ENCODE results near the gene SIGLEC7.

SIGLEC7 gene

DNA sequence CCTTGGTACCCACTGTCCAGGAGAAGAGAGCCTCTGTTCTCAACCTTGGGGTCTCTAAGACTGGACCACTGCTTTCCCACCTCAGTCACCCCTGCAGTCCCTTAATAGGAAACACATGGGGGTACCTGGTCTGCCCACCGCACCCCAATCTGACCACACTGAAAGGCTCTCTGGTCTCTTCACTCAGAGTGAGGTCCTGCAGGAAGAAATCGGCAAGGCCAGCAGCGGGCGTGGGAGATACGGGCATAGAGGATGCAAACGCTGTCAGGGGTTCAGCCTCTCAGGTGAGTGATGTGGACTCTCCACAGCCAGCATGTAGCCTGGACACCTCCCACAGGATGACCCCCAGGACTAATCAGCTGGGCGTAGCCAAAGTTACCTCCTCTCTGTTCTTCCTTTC is 13.9 kb upstream of the SIGLEC7 start:
- Histone ChIP-seq H3K4me1 (ENCODE audit: control insufficient read depth, insufficient read depth, low read depth, low read length) (no peaks in the 10 kb centered on the region), H3K4me2 (ENCODE audit: low read length, poor library complexity, severe bottlenecking) (no peak overlapping the region), H3K4ac (ENCODE audit: low read depth in 1 of 2, low read length in 2 of 2) (peak overlapping the region; percentile 10 to 19), H2BK5ac (ENCODE audit: low read depth, low read length, poor library complexity, severe bottlenecking) (no peak overlapping the region), H2BK15ac (ENCODE audit: low read depth, poor library complexity, severe bottlenecking) (no peak overlapping the region), H3K27me3 (ENCODE audit: control insufficient read depth in 1 of 2, insufficient read depth in 1 of 2, low read length in 2 of 2) (peaks cover 0 to 12% of the 10 kb centered on the region in 2 experiments), H2AK5ac (ENCODE audit: low read length, severe bottlenecking) (no peak overlapping the region), H3K18ac (ENCODE audit: low read depth in 1 of 2, low read length in 2 of 2) (peak overlapping the region in 1 of 2 experiments; percentile 26), H3K9me3 (ENCODE audit: control insufficient read depth, low read length) (no peaks in the 10 kb centered on the region), H3K9ac (ENCODE audit: low read length) (no peak overlapping the region), H3K4me3 (ENCODE audit: insufficient read depth in 1 of 2, low read depth in 1 of 2, low read length in 2 of 2) (no peak overlapping the region), H3K23ac (ENCODE audit: low read length in 2 of 2) (no peak overlapping the region), H4K8ac (ENCODE audit: low read length) (no peak overlapping the region), H3K79me1 (replicated peaks; ENCODE audit: low read length, poor library complexity, severe bottlenecking) (no peaks in the 10 kb centered on the region), H2BK12ac (ENCODE audit: low read length in 2 of 2) (peak overlapping the region in 1 of 2 experiments; percentile 68), H3K27ac (ENCODE audit: low read length, poor library complexity, severe bottlenecking) (no peak overlapping the region), H4K91ac (ENCODE audit: low read length) (peak overlapping the region; percentile 59), H3K14ac (ENCODE audit: low read length in 2 of 2) (no peak overlapping the region), H2AFZ (ENCODE audit: low read depth, low read length) (no peak overlapping the region), H3K36me3 (ENCODE audit: control insufficient read depth in 1 of 2, insufficient read depth in 2 of 2, low read depth in 1 of 2, low read length in 2 of 2) (no peaks in the 10 kb centered on the region), H2BK120ac (ENCODE audit: low read depth, low read length) (no peak overlapping the region)
- WGBS, result 85% methylated on average over 7 of the region's 7 CpGs
- no peak for DNase-seq

DNA sequence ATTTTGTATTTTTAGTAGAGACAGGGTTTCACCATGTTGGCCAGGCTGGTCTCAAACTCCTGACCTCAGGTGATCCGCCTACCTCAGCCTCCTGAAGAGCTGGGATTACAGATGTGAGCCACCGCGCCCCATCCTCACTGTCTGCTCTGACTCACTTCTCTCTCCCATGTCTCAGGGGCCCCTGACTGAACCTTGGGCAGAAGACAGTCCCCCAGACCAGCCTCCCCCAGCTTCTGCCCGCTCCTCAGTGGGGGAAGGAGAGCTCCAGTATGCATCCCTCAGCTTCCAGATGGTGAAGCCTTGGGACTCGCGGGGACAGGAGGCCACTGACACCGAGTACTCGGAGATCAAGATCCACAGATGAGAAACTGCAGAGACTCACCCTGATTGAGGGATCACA is 12.4 kb upstream of the SIGLEC7 start:
- no peak overlapping the region for H3K23ac ChIP-seq (ENCODE audit: low read length in 2 of 2)
- no peaks in the 10 kb centered on the region for H3K4me1 ChIP-seq (ENCODE audit: control insufficient read depth, insufficient read depth, low read depth, low read length)
- no peak overlapping the region for H2BK5ac ChIP-seq (ENCODE audit: low read depth, low read length, poor library complexity, severe bottlenecking)
- H2BK12ac ChIP-seq (ENCODE audit: low read length in 2 of 2), result no peak overlapping the region
- H2BK120ac ChIP-seq (ENCODE audit: low read depth, low read length), result no peak overlapping the region
- H3K27me3 ChIP-seq (ENCODE audit: control insufficient read depth in 1 of 2, insufficient read depth in 1 of 2, low read length in 2 of 2), result peaks cover 0 to 12% of the 10 kb centered on the region in 2 experiments
- peak overlapping the region; percentile 54 for H4K91ac ChIP-seq (ENCODE audit: low read length)
- no peaks in the 10 kb centered on the region for H3K36me3 ChIP-seq (ENCODE audit: control insufficient read depth in 1 of 2, insufficient read depth in 2 of 2, low read depth in 1 of 2, low read length in 2 of 2)
- no peak overlapping the region for H3K4ac ChIP-seq (ENCODE audit: low read depth in 1 of 2, low read length in 2 of 2)
- no peak overlapping the region for H2BK15ac ChIP-seq (ENCODE audit: low read depth, poor library complexity, severe bottlenecking)
- H3K9ac ChIP-seq (ENCODE audit: low read length), result no peak overlapping the region
- DNase-seq, result peak; percentile 16
- no peak overlapping the region for H3K4me3 ChIP-seq (ENCODE audit: insufficient read depth in 1 of 2, low read depth in 1 of 2, low read length in 2 of 2)
- no peak overlapping the region for H2AFZ ChIP-seq (ENCODE audit: low read depth, low read length)
- peak overlapping the region in 1 of 2 experiments; percentile 1 for H3K18ac ChIP-seq (ENCODE audit: low read depth in 1 of 2, low read length in 2 of 2)
- H3K79me1 ChIP-seq (replicated peaks; ENCODE audit: low read length, poor library complexity, severe bottlenecking), result no peaks in the 10 kb centered on the region
- peak overlapping the region; percentile 32 for H4K8ac ChIP-seq (ENCODE audit: low read length)
- H3K27ac ChIP-seq (ENCODE audit: low read length, poor library complexity, severe bottlenecking), result no peak overlapping the region
- H3K4me2 ChIP-seq (ENCODE audit: low read length, poor library complexity, severe bottlenecking), result no peak overlapping the region
- no peak overlapping the region for H2AK5ac ChIP-seq (ENCODE audit: low read length, severe bottlenecking)
- H3K9me3 ChIP-seq (ENCODE audit: control insufficient read depth, low read length), result peaks cover under 1% of the 10 kb centered on the region
- no peak overlapping the region for H3K14ac ChIP-seq (ENCODE audit: low read length in 2 of 2)
- 62% methylated on average over 8 of the region's 8 CpGs for WGBS

DNA sequence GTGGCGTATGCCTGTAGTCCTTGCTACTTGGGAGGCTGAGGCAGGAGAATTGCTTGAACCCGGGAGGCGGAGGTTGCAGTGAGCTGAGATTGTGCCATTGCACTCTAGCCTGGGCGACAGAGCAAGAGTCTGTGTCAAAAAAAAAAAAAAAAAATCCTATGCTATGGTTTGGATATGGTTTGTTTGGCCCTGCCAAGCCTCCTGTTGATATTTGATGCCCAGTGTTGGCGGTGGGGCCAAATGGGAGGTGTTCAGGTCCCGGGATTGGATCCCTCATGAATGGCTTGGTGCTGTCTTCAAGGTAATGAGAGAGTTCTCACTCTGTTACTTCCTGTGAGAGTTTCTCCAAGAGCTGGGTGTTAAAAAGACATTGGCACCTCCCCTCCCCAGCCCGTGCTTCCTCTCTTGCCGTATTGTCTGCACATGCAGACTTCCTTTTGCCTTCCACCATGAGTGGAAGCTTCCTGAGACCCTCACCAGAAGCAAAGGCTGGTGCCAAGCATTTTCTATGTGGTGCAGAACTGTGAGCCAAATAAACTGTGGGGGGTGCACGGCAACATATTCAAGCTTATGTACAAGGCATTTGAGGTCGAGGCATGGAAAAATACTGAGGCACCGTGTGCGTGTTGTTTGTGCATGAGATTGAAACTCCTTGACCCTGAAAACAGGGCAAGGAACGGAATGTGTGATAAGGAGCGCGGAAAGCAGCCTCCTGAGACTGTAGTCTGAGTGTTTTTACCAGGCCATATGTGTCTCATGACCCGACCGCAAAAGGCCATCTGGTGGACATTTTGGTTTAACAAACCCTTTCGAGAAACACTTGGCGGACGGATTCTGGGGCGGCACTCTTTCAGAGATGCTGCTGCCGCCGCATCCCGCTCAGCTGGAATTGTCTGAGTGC is 10.1 kb upstream of the SIGLEC7 start:
- no peak overlapping the region for H3K18ac ChIP-seq (ENCODE audit: low read depth in 1 of 2, low read length in 2 of 2)
- no peaks in the 10 kb centered on the region for H3K36me3 ChIP-seq (ENCODE audit: control insufficient read depth in 1 of 2, insufficient read depth in 2 of 2, low read depth in 1 of 2, low read length in 2 of 2)
- H3K4ac ChIP-seq (ENCODE audit: low read depth in 1 of 2, low read length in 2 of 2), result peak overlapping the region in 1 of 2 experiments; percentile 53
- peak overlapping the region in 1 of 2 experiments; percentile 48 for H2BK12ac ChIP-seq (ENCODE audit: low read length in 2 of 2)
- H3K23ac ChIP-seq (ENCODE audit: low read length in 2 of 2), result no peak overlapping the region
- H4K8ac ChIP-seq (ENCODE audit: low read length), result no peak overlapping the region
- no peak overlapping the region for H2AFZ ChIP-seq (ENCODE audit: low read depth, low read length)
- peaks cover 0 to 12% of the 10 kb centered on the region in 2 experiments for H3K27me3 ChIP-seq (ENCODE audit: control insufficient read depth in 1 of 2, insufficient read depth in 1 of 2, low read length in 2 of 2)
- H3K9ac ChIP-seq (ENCODE audit: low read length), result peak overlapping the region; percentile 36
- H2BK5ac ChIP-seq (ENCODE audit: low read depth, low read length, poor library complexity, severe bottlenecking), result no peak overlapping the region
- H3K9me3 ChIP-seq (ENCODE audit: control insufficient read depth, low read length), result peaks cover 7% of the 10 kb centered on the region
- no peak overlapping the region for H3K27ac ChIP-seq (ENCODE audit: low read length, poor library complexity, severe bottlenecking)
- H3K4me1 ChIP-seq (ENCODE audit: control insufficient read depth, insufficient read depth, low read depth, low read length), result no peaks in the 10 kb centered on the region
- no peak overlapping the region for H3K4me2 ChIP-seq (ENCODE audit: low read length, poor library complexity, severe bottlenecking)
- H3K14ac ChIP-seq (ENCODE audit: low read length in 2 of 2), result no peak overlapping the region
- no peak overlapping the region for H2BK15ac ChIP-seq (ENCODE audit: low read depth, poor library complexity, severe bottlenecking)
- no peak overlapping the region for H2AK5ac ChIP-seq (ENCODE audit: low read length, severe bottlenecking)
- H3K79me1 ChIP-seq (replicated peaks; ENCODE audit: low read length, poor library complexity, severe bottlenecking), result no peaks in the 10 kb centered on the region
- peak; percentile 92 for DNase-seq
- WGBS, result 67% methylated on average over 21 of the region's 24 CpGs
- H3K4me3 ChIP-seq (ENCODE audit: insufficient read depth in 1 of 2, low read depth in 1 of 2, low read length in 2 of 2), result peak overlapping the region in 1 of 2 experiments; percentile 17
- no peak overlapping the region for H4K91ac ChIP-seq (ENCODE audit: low read length)
- peak overlapping the region; percentile 52 for H2BK120ac ChIP-seq (ENCODE audit: low read depth, low read length)

DNA sequence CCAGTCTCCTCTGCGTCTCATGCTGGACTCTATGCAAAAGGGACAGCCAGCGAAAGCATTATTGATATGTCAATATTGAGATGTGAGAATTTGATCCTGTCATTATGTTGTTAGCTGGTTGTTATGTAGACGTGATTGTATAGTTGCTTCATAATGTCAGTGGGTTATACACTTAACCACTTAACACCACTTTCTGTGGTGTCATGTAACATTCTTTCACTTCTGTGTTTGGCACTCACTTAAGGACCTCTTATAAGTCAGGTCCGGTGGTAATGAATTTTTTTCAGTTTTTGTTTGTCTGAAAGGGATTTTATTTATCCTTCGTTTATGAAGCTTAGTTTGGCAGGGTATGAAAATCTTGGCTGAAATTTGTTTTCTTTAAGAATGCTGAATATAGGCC is 7.1 kb upstream of the SIGLEC7 start:
- Histone ChIP-seq H3K4ac (ENCODE audit: low read depth in 1 of 2, low read length in 2 of 2) (no peak overlapping the region), H4K91ac (ENCODE audit: low read length) (no peak overlapping the region), H3K27me3 (ENCODE audit: control insufficient read depth in 1 of 2, insufficient read depth in 1 of 2, low read length in 2 of 2) (peaks cover 0 to 30% of the 10 kb centered on the region in 2 experiments), H3K18ac (ENCODE audit: low read depth in 1 of 2, low read length in 2 of 2) (no peak overlapping the region), H3K9ac (ENCODE audit: low read length) (no peak overlapping the region), H3K23ac (ENCODE audit: low read length in 2 of 2) (no peak overlapping the region), H3K14ac (ENCODE audit: low read length in 2 of 2) (no peak overlapping the region), H2BK12ac (ENCODE audit: low read length in 2 of 2) (no peak overlapping the region), H2AFZ (ENCODE audit: low read depth, low read length) (no peak overlapping the region), H2BK120ac (ENCODE audit: low read depth, low read length) (no peak overlapping the region), H3K4me2 (ENCODE audit: low read length, poor library complexity, severe bottlenecking) (no peak overlapping the region), H3K4me3 (ENCODE audit: insufficient read depth in 1 of 2, low read depth in 1 of 2, low read length in 2 of 2) (no peak overlapping the region), H2BK15ac (ENCODE audit: low read depth, poor library complexity, severe bottlenecking) (no peak overlapping the region), H3K79me1 (replicated peaks; ENCODE audit: low read length, poor library complexity, severe bottlenecking) (no peaks in the 10 kb centered on the region), H3K9me3 (ENCODE audit: control insufficient read depth, low read length) (peaks cover 7% of the 10 kb centered on the region), H3K4me1 (ENCODE audit: control insufficient read depth, insufficient read depth, low read depth, low read length) (no peaks in the 10 kb centered on the region), H2AK5ac (ENCODE audit: low read length, severe bottlenecking) (no peak overlapping the region), H2BK5ac (ENCODE audit: low read depth, low read length, poor library complexity, severe bottlenecking) (no peak overlapping the region), H4K8ac (ENCODE audit: low read length) (no peak overlapping the region), H3K27ac (ENCODE audit: low read length, poor library complexity, severe bottlenecking) (no peak overlapping the region), H3K36me3 (ENCODE audit: control insufficient read depth in 1 of 2, insufficient read depth in 2 of 2, low read depth in 1 of 2, low read length in 2 of 2) (no peaks in the 10 kb centered on the region)
- DNase-seq, result no peak
- WGBS, result 83% methylated on average over 3 of the region's 5 CpGs
